HEK293 (cell line): ENCODE data around the gene METTL23.
A peak's percentile ranks its signal among the peaks of the same experiment; 100 is the strongest.

ENCODE experiments used
- EGR2 ChIP-seq: fragments of 450-650 bp; formaldehyde crosslinking; IDR thresholded peaks from 2 replicates; pipeline ENCODE4 v1.5.1; 2016; ENCODE audit warnings: low read depth, missing biosample characterization, missing genetic modification characterization
- GLIS1 ChIP-seq: fragments of 450-650 bp; formaldehyde crosslinking; IDR thresholded peaks from 2 replicates; pipeline ENCODE4 v1.5.1; 2016; ENCODE audit warnings: missing biosample characterization, missing genetic modification characterization
- GLIS2 ChIP-seq: fragments of 450-650 bp; formaldehyde crosslinking; IDR thresholded peaks from 2 replicates; pipeline ENCODE4 v1.5.1; 2016; ENCODE audit warnings: missing biosample characterization, missing genetic modification characterization
- IKZF3 ChIP-seq: fragments of 450-650 bp; IDR thresholded peaks from 2 replicates; pipeline ENCODE4 v1.5.0; 2018; ENCODE audit warnings: missing biosample characterization, mild to moderate bottlenecking, missing genetic modification characterization, moderate library complexity
- KLF1 ChIP-seq: fragments of 450-650 bp; formaldehyde crosslinking; IDR thresholded peaks from 2 replicates; pipeline ENCODE4 v1.5.1; 2016; ENCODE audit warnings: missing biosample characterization, missing genetic modification characterization
- PRDM1 ChIP-seq: fragments of 450-650 bp; formaldehyde crosslinking; IDR thresholded peaks from 2 replicates; pipeline ENCODE4; 2016; ENCODE audit warnings: missing biosample characterization, missing genetic modification characterization
- SP3 ChIP-seq: fragments of 450-650 bp; formaldehyde crosslinking; IDR thresholded peaks from 2 replicates; pipeline ENCODE4 v1.5.1; 2016; ENCODE audit warnings: missing biosample characterization, missing genetic modification characterization
- ZBTB1 ChIP-seq: fragments of 450-650 bp; formaldehyde crosslinking; IDR thresholded peaks from 2 replicates; pipeline ENCODE4 v1.5.1; 2016; ENCODE audit warnings: missing biosample characterization, missing genetic modification characterization
- ZIC2 ChIP-seq: fragments of 450-650 bp; formaldehyde crosslinking; IDR thresholded peaks from 2 replicates; pipeline ENCODE4 v1.5.1; 2016; ENCODE audit warnings: missing biosample characterization, missing genetic modification characterization
- ZNF112 ChIP-seq: fragments of 450-650 bp; formaldehyde crosslinking; IDR thresholded peaks from 2 replicates; pipeline ENCODE4 v1.5.0; 2017; ENCODE audit warnings: missing biosample characterization, missing genetic modification characterization
- ZNF140 ChIP-seq: fragments of 450-650 bp; formaldehyde crosslinking; IDR thresholded peaks from 2 replicates; pipeline ENCODE4 v1.5.1; 2016; ENCODE audit warnings: missing biosample characterization, missing genetic modification characterization
- ZNF221 ChIP-seq: fragments of 450-650 bp; formaldehyde crosslinking; IDR thresholded peaks from 2 replicates; pipeline ENCODE4 v1.5.1; 2017; ENCODE audit warnings: missing biosample characterization, missing genetic modification characterization, borderline replicate concordance
- ZNF223 ChIP-seq: fragments of 450-650 bp; formaldehyde crosslinking; IDR thresholded peaks from 2 replicates; pipeline ENCODE4 v1.5.1; 2016; ENCODE audit warnings: missing biosample characterization, missing genetic modification characterization
- ZNF266 ChIP-seq: fragments of 450-650 bp; formaldehyde crosslinking; IDR thresholded peaks from 2 replicates; pipeline ENCODE4 v1.5.1; 2016; ENCODE audit warnings: missing biosample characterization, missing genetic modification characterization, low read depth
- ZNF324 ChIP-seq: fragments of 450-650 bp; formaldehyde crosslinking; IDR thresholded peaks from 2 replicates; pipeline ENCODE4 v1.5.1; 2016; ENCODE audit warnings: missing biosample characterization, missing genetic modification characterization
- ZNF37A ChIP-seq: fragments of 450-650 bp; IDR thresholded peaks from 2 replicates; pipeline ENCODE4 v1.5.1; 2018; ENCODE audit warnings: missing biosample characterization, missing genetic modification characterization
- ZNF707 ChIP-seq: fragments of 450-650 bp; formaldehyde crosslinking; IDR thresholded peaks from 2 replicates; pipeline ENCODE4 v1.5.1; 2016; ENCODE audit warnings: missing biosample characterization, missing genetic modification characterization
- ZNF776 ChIP-seq: fragments of 450-650 bp; formaldehyde crosslinking; IDR thresholded peaks from 2 replicates; pipeline ENCODE4 v1.5.0; 2017; ENCODE audit warnings: missing biosample characterization, missing genetic modification characterization, borderline replicate concordance
- ZNF791 ChIP-seq: fragments of 450-650 bp; formaldehyde crosslinking; IDR thresholded peaks from 2 replicates; pipeline ENCODE4 v1.5.1; 2016; ENCODE audit warnings: missing biosample characterization, missing genetic modification characterization
- ZSCAN23 ChIP-seq: fragments of 450-650 bp; formaldehyde crosslinking; IDR thresholded peaks from 2 replicates; pipeline ENCODE4 v1.5.1; 2016; ENCODE audit warnings: missing biosample characterization, missing genetic modification characterization
- TF ChIP-seq, protein P1 (sequence below): fragments of 450-650 bp; formaldehyde crosslinking; IDR thresholded peaks from 2 replicates; pipeline ENCODE4 v1.5.1; 2016; ENCODE audit warnings: missing biosample characterization, missing genetic modification characterization
- TF ChIP-seq, protein P2 (sequence below): fragments of 450-650 bp; formaldehyde crosslinking; conservative IDR thresholded peaks from 2 replicates; pipeline ENCODE4 v1.5.1; 2016; ENCODE audit warnings: low read depth, missing biosample characterization, missing genetic modification characterization
- TF ChIP-seq, protein P3 (sequence below): fragments of 450-650 bp; IDR thresholded peaks from 2 replicates; pipeline ENCODE4 v1.5.1; 2018; ENCODE audit warnings: missing biosample characterization, missing genetic modification characterization
- TF ChIP-seq, protein P4 (sequence below): fragments of 450-650 bp; formaldehyde crosslinking; IDR thresholded peaks from 2 replicates; pipeline ENCODE4 v1.5.1; 2017; ENCODE audit warnings: missing biosample characterization, missing genetic modification characterization
- TF ChIP-seq, protein P5 (sequence below): fragments of 450-650 bp; formaldehyde crosslinking; IDR thresholded peaks from 2 replicates; pipeline ENCODE4 v1.5.0; 2017; ENCODE audit warnings: missing biosample characterization, missing genetic modification characterization, borderline replicate concordance
- TF ChIP-seq, protein P6 (sequence below): fragments of 450-650 bp; formaldehyde crosslinking; IDR thresholded peaks from 2 replicates; pipeline ENCODE4 v1.5.1; 2016; ENCODE audit warnings: missing biosample characterization, missing genetic modification characterization, borderline replicate concordance

METTL23 gene

DNA sequence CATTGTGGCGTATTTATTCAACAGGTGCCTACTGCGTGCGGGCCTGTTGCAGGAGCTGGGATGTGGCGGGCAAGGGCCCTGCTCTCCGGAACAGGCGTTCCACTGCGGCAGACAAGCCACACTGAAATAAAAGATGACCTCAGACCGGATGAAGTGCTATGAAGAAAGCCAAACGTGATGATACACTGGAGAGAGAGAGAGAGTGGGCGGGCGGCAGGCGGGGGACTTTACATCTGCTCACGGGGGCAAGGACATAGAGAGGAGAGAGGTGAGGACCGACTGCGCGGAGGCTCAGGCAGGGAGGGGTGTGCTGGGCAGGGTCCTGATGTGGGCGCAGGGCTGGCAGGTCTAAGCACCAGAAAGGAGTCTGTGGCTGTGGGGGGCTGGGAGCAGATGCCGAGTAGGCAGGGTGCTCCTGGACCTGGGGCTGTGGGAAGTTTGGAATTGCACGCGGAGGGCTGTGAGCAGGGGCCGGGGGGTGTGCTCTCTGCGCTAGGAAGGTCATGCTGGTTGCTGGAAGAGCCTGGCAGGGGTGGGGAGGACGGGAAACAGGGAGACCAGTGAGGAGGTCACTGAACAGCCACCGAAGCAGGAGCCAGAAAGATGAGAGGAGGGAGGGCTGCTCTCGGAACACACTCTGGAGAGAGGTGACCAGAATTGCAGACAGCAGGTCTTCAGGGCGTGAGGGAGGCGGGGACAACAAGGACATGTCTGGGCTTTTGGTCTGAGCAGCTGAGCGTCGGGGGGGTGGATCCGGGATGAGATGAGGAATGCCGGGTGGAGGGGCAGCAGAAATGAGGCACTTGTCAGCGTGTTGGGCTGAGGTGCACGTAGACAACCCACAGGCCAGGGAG is 25.8 kb upstream of the METTL23 start (continued):
- TF ChIP-seq, protein P1, sequence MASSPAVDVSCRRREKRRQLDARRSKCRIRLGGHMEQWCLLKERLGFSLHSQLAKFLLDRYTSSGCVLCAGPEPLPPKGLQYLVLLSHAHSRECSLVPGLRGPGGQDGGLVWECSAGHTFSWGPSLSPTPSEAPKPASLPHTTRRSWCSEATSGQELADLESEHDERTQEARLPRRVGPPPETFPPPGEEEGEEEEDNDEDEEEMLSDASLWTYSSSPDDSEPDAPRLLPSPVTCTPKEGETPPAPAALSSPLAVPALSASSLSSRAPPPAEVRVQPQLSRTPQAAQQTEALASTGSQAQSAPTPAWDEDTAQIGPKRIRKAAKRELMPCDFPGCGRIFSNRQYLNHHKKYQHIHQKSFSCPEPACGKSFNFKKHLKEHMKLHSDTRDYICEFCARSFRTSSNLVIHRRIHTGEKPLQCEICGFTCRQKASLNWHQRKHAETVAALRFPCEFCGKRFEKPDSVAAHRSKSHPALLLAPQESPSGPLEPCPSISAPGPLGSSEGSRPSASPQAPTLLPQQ (tag by site-specific recombination): 0 out of 2 replicates have a peak, but pooled peaks have one; percentile 34
- TF ChIP-seq IKZF3 (tag by site-specific recombination) (no peak), ZNF112 (tag by site-specific recombination) (no peak), ZIC2 (tag by site-specific recombination) (peak; percentile 65; the same call in 1 of the 2 replicates), ZNF791 (tag by site-specific recombination) (no peak), ZNF266 (no peak), EGR2 (peak; percentile 97), ZNF223 (tag by site-specific recombination) (no peak), ZNF221 (tag by site-specific recombination) (no peak), GLIS2 (tag by site-specific recombination) (peak; percentile 36), SP3 (tag by site-specific recombination) (peak; percentile 48), ZNF707 (no peak), ZNF37A (tag by site-specific recombination) (no peak), ZNF324 (tag by site-specific recombination) (0 out of 2 replicates have a peak, but pooled peaks have one; percentile 12), ZBTB1 (tag by site-specific recombination) (no peak), ZSCAN23 (peak; percentile 87), ZNF140 (tag by site-specific recombination) (no peak), ZNF776 (tag by site-specific recombination) (no peak), KLF1 (tag by site-specific recombination) (peak; percentile 58), GLIS1 (tag by site-specific recombination) (peak; percentile 69), PRDM1 (tag by site-specific recombination) (peak; percentile 87)
- TF ChIP-seq, protein P2, sequence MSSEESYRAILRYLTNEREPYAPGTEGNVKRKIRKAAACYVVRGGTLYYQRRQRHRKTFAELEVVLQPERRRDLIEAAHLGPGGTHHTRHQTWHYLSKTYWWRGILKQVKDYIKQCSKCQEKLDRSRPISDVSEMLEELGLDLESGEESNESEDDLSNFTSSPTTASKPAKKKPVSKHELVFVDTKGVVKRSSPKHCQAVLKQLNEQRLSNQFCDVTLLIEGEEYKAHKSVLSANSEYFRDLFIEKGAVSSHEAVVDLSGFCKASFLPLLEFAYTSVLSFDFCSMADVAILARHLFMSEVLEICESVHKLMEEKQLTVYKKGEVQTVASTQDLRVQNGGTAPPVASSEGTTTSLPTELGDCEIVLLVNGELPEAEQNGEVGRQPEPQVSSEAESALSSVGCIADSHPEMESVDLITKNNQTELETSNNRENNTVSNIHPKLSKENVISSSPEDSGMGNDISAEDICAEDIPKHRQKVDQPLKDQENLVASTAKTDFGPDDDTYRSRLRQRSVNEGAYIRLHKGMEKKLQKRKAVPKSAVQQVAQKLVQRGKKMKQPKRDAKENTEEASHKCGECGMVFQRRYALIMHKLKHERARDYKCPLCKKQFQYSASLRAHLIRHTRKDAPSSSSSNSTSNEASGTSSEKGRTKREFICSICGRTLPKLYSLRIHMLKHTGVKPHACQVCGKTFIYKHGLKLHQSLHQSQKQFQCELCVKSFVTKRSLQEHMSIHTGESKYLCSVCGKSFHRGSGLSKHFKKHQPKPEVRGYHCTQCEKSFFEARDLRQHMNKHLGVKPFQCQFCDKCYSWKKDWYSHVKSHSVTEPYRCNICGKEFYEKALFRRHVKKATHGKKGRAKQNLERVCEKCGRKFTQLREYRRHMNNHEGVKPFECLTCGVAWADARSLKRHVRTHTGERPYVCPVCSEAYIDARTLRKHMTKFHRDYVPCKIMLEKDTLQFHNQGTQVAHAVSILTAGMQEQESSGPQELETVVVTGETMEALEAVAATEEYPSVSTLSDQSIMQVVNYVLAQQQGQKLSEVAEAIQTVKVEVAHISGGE: 0 out of 2 replicates have a peak, but pooled peaks have one; percentile 14
- TF ChIP-seq, protein P3, sequence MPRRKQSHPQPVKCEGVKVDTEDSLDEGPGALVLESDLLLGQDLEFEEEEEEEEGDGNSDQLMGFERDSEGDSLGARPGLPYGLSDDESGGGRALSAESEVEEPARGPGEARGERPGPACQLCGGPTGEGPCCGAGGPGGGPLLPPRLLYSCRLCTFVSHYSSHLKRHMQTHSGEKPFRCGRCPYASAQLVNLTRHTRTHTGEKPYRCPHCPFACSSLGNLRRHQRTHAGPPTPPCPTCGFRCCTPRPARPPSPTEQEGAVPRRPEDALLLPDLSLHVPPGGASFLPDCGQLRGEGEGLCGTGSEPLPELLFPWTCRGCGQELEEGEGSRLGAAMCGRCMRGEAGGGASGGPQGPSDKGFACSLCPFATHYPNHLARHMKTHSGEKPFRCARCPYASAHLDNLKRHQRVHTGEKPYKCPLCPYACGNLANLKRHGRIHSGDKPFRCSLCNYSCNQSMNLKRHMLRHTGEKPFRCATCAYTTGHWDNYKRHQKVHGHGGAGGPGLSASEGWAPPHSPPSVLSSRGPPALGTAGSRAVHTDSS (tag by site-specific recombination): no peak
- TF ChIP-seq, protein P4, sequence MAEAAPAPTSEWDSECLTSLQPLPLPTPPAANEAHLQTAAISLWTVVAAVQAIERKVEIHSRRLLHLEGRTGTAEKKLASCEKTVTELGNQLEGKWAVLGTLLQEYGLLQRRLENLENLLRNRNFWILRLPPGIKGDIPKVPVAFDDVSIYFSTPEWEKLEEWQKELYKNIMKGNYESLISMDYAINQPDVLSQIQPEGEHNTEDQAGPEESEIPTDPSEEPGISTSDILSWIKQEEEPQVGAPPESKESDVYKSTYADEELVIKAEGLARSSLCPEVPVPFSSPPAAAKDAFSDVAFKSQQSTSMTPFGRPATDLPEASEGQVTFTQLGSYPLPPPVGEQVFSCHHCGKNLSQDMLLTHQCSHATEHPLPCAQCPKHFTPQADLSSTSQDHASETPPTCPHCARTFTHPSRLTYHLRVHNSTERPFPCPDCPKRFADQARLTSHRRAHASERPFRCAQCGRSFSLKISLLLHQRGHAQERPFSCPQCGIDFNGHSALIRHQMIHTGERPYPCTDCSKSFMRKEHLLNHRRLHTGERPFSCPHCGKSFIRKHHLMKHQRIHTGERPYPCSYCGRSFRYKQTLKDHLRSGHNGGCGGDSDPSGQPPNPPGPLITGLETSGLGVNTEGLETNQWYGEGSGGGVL (tag by site-specific recombination): peak; percentile 77
- TF ChIP-seq, protein P5, sequence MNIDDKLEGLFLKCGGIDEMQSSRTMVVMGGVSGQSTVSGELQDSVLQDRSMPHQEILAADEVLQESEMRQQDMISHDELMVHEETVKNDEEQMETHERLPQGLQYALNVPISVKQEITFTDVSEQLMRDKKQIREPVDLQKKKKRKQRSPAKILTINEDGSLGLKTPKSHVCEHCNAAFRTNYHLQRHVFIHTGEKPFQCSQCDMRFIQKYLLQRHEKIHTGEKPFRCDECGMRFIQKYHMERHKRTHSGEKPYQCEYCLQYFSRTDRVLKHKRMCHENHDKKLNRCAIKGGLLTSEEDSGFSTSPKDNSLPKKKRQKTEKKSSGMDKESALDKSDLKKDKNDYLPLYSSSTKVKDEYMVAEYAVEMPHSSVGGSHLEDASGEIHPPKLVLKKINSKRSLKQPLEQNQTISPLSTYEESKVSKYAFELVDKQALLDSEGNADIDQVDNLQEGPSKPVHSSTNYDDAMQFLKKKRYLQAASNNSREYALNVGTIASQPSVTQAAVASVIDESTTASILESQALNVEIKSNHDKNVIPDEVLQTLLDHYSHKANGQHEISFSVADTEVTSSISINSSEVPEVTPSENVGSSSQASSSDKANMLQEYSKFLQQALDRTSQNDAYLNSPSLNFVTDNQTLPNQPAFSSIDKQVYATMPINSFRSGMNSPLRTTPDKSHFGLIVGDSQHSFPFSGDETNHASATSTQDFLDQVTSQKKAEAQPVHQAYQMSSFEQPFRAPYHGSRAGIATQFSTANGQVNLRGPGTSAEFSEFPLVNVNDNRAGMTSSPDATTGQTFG (tag by site-specific recombination): no peak
- TF ChIP-seq, protein P6, sequence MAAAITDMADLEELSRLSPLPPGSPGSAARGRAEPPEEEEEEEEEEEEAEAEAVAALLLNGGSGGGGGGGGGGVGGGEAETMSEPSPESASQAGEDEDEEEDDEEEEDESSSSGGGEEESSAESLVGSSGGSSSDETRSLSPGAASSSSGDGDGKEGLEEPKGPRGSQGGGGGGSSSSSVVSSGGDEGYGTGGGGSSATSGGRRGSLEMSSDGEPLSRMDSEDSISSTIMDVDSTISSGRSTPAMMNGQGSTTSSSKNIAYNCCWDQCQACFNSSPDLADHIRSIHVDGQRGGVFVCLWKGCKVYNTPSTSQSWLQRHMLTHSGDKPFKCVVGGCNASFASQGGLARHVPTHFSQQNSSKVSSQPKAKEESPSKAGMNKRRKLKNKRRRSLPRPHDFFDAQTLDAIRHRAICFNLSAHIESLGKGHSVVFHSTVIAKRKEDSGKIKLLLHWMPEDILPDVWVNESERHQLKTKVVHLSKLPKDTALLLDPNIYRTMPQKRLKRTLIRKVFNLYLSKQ (tag by site-specific recombination): no peak
